HG02938 (cell line): Measurements from ENCODE around the gene LMTK3.

Source experiments
- ATAC-seq: cut with Tn5 transposase; IDR thresholded peaks from one replicate; pipeline ENCODE4 v1.9.1; 2021; ENCODE audit warnings: mild to moderate bottlenecking, moderate library complexity; ENCODE audit not compliant: unreplicated experiment

LMTK3 gene, protein sequence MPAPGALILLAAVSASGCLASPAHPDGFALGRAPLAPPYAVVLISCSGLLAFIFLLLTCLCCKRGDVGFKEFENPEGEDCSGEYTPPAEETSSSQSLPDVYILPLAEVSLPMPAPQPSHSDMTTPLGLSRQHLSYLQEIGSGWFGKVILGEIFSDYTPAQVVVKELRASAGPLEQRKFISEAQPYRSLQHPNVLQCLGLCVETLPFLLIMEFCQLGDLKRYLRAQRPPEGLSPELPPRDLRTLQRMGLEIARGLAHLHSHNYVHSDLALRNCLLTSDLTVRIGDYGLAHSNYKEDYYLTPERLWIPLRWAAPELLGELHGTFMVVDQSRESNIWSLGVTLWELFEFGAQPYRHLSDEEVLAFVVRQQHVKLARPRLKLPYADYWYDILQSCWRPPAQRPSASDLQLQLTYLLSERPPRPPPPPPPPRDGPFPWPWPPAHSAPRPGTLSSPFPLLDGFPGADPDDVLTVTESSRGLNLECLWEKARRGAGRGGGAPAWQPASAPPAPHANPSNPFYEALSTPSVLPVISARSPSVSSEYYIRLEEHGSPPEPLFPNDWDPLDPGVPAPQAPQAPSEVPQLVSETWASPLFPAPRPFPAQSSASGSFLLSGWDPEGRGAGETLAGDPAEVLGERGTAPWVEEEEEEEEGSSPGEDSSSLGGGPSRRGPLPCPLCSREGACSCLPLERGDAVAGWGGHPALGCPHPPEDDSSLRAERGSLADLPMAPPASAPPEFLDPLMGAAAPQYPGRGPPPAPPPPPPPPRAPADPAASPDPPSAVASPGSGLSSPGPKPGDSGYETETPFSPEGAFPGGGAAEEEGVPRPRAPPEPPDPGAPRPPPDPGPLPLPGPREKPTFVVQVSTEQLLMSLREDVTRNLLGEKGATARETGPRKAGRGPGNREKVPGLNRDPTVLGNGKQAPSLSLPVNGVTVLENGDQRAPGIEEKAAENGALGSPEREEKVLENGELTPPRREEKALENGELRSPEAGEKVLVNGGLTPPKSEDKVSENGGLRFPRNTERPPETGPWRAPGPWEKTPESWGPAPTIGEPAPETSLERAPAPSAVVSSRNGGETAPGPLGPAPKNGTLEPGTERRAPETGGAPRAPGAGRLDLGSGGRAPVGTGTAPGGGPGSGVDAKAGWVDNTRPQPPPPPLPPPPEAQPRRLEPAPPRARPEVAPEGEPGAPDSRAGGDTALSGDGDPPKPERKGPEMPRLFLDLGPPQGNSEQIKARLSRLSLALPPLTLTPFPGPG (N-terminal part only)

DNA sequence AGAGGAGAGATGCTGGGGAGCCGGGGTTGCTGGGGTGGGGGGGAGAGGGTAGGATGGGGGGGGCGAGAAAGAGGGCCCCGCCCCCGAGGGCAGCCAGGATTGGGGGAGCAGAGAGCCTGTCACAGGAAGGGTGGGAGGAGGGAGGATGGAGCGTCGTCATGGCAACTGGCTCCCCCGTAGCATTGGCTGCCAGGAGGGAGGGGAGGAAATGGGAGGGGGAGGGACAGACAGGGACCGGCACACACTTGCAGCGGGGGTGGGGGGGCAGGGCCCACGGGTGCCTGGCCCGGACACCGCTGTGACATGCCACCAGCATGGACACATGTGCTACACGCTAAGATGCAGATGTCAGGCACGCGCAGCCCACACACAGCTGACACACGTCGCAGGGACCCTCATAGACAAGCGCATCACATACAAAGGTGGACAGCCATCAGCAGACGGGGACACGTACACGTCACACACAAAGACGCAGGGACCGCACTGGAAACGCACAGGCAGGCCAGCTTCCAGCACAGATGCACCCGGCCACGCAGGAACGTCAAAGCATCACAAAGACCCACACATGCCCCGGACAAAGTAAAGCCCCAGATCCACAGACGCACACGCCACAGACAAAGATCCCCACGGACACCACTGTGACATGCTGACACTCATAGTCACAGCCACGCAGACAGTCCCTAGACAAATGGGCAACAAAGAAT, at the start of gene LMTK3:
Gene LMTK3 (minus strand): TSS at position 36 of the 704 bp plus-strand sequence. CDS start 259 bp downstream, outside the sequence.
- no peak for ATAC-seq

DNA sequence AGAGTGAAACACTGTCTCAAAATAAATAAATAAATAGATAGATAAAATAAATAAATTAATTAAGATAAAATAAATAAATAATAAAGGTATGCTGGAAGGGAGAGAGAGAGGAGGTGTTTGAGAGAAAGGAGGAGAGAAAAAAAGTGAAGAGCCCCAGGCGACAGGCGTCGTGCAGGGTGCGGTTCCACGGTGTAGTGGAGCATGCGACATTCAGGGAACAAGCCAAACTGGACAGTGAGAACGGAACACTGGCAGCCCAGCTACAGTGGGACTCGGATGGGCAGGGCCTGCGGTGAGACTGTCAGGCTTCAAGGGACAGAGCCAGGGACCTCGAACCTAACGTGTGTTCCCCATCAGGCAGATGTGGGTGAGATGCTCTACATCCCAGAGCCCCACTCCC, 49.8 kb upstream of the LMTK3 start:
- no peak for ATAC-seq

DNA sequence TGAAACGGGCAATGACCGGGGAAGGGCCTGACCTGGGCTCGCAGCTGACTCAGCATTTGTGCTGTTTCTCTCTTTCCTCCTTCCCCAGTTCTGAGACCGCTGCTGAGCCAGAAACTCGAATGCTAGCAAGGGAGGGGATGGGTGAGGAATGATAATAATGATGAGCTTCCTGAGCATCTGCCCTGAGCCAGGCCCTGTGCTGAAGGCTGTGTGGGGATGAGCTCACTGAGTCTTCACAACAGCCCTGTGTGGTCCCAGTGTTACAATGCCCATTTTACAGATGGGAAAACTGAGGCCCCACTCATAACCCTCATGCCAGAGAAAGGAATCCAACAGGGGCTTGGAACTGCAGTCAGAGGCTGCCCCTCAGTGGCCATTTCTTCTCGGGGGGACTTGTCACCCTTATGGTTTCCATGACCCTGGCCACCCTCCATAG, 48.5 kb upstream of the LMTK3 start:
- no peak for ATAC-seq

DNA sequence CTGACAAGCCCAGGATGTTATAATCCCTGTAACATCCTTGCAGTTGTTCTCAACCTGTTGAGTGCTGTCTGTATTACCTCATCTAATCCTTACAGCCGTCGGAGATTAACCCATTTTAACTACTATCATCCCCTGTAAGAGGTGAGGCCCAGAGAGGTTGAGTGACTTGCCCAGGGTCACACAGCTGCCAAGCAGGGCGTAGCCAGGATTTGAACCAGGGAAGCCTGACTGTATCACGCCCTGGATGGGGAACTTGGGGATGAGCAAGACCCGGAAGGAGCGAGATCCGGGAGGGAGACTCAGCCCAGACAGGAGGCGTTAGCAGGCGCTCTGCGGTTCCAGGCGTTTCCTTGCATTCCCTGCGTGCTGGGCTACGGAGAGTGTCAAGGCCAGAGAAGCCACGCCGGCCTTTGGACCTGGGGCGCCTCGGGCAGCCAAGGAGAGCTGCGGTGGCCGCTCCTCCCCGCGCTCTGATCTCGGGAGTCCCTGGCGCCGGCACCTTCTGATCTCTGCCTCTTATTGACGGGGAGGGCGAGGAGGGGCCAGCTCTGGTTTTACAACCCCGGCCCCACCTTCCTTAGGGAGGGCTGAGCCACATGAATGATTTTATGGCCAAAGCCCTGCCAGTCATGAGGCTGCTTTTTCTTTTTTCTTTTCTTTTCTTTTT, 46.5 kb upstream of the LMTK3 start:
- no peak for ATAC-seq

DNA sequence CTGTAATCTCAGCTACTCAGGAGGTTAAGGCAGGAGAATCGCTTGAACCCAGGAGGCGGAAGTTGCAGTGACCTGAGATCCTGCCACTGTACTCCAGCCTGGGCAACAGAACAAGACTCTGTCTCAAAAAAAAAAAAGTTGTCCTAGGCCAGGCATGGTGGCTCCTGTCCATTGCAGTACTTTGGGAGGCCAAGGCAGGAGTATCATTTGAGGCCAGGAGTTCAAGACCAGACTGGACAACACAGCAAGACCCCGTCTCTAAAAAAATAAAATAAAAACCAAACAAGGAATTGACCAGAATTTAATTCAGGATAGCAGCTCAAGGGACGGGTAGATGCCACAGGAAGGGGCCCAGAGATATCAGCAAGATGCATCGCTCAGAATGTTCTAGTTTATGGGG, 45.2 kb upstream of the LMTK3 start:
- ATAC-seq, result no peak

DNA sequence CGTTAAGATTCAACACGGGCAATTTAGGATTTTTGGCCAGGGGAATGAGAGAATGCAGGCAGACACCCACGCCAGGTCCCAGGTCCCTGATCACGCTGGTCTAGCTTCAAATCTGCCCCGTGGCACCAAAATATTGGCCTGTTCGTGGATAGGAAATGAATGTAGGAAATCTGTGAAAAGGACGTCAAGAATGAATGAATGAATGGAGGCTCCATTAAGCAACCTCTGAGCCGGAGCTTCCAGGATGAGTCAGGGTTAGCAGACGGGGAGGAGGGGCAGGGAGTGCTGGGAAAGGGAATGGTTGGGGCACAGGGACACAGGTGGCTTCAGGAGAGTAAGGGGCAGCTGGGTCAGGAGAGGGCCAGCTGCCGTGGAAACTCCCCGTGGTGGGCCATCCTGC, 44.5 kb upstream of the LMTK3 start:
- ATAC-seq, result no peak

DNA sequence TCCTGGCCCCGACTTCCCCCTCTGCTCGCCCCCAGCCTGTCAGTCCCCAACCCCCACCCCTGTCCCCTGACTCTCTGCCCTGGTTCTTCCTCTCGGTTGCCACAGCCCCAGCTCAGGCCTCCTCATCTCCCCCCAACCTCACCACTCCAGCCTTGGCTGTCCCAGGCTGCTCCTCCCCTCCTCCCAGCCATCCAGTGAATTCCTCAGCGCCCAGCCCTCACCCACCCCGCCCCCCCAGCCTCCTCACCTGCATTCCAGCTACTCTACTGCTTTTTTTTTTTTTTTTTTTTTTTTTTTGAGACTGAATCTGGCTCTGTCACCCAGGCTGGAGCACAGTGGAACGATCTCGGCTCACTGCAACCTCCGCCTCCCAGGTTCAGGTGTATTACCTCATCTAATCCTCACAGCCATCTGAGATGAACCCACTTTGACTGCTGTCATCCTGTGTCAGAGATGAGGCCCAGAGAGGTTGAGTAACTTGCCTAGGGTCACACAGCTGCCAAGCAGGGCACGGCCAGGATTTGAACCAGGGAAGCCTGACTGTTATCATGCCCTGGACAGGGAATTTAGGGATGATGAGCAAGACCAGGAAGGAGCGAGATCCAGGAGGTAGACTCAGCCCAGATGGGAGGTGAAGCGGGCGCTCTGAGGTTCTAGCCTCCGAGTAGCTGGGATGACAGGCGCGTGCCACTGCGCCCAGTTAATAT, 42.9 kb upstream of the LMTK3 start:
- no peak for ATAC-seq

DNA sequence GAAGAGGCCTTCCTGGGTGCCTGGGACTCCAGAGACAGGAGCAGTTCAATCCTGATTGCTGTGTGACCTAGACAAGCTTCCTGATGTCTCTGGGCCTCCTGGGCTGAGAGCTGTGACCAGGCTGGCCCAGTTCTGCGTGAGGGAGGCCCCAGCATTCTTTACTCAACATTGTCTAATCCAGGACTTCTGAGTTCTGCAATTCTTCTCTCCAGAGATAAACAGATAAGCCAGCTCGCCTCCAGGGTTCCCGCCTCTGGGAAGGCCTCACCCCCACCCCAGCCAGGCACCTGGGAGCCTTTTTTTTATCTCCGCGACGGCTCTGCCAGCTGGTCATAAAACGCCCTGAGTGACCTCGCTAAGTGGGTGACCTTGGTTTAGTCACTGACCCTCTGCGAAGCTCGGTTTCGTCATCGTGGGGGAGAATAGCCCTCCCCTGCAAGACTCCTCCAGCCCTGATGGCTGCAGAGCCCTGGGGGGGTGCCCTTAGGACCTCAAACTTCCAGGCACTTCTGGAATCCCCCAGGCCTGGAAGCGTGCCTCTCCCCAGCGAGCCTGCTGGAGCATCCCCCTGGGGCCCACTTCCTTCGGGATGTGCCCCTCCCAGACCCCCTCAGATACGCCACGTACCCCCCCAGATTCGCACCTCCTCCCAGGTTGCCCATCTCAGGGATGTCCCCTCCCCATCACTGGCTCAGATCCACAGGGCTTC, 42.2 kb upstream of the LMTK3 start:
- no peak for ATAC-seq

DNA sequence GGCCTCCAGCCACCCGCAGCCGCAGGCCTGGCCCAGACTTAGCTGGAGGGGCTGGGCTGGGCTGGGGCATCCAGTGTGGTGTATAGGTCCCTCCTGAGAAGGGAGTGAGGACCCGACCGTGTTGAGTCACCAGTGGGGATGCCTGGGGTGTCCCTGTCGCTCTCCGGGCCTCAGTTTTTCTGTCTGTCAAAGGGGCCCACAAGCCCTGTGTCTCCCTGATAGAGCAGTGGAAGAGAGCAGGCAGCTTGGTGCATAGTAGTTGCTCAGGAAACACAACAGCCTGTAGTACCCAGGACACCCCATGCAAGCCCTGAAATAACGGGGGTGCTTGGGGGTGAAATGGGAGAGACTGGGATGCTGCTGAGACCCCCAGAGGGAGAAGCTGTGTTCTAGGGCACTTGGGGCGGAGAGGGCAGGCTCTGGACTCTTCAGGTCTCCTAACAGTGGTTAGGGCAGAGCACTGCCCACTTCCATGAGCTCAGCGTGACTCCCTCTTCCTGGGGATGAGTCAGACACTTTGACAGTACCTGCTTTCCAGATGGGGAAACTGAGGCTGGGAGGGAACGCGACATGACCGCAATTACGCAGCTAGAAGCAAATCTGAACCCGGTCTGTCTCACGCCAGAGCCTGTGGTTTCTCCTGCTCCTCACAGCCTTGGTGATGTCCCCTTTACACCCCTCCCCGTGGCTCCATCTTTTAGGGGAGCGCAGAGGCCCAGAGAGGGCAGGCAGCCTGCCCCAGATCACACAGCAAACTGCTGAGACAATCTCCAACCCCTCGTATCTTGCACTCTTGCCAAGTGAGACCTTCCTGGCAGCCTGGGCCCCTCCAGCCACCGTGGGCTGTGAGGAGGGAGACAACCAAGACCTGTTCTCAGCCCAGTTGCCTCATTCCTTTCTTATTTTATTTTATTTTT, 41.0 kb upstream of the LMTK3 start:
- no peak for ATAC-seq

DNA sequence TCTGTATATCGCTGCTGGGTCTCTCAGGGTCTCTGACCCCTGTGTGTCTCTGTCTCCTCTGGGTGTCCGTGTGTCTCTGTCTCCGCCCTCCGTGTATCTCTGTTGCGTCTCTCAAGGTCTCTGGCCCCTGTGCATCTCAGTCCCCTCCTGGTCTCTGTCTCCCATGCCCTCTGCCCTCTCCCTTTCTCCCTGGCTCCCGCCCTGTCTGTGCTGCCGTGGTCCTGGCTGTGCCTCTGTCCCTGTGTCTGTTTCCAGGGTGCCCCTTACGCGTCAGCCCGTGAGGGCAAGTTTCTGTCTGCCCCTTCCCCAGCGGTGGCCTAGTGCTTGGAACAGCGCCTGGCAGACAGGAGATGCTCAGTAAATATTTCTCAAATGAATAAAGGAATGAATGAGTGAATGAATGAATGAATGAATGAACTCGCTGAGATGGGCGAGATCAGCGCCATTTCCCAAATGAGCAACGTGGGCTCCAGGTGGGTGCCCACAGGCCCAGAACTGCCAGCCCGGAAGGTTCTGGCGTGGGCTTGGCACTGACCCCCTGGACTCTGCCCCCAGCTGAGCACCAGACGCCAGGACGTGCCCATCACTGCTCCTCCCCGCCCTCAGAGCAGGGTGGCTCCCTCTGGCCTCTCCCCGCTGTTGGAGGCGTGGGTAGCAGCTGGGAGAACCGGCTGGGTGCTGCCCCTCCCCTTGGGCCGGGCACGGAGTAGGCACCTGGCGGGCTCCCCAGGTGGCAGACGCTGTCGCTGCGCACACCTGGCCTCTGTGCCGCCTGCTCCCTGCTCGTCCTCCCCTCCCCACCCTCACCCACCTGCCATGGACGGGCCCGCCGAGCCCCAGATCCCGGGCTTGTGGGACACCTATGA, 40.0 kb upstream of the LMTK3 start, which contains the start of gene SULT2B1:
Gene SULT2B1 (plus strand): TSS at position 736 of the 866 bp plus-strand sequence. CDS start 81 bp downstream, at position 817.
- ATAC-seq, result no peak

DNA sequence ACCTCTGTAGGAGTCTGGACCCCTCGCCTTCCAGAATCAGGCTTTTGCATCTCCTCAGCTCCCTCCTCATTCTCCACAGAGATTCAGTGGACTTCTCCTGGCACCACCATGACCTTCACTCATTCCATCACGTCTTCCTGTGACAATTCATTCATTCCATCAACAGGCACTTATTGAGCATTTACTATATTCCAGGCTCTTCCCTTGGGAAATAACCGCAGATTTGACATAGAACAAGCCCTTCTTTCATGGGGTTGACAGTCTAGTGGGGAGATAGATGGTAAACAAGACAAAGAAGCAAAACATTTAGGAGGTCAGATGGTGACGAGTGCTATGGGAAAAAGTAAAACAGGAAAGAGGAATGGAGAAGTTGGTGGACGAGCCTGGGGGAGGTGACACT, 37.7 kb upstream of the LMTK3 start:
- no peak for ATAC-seq

DNA sequence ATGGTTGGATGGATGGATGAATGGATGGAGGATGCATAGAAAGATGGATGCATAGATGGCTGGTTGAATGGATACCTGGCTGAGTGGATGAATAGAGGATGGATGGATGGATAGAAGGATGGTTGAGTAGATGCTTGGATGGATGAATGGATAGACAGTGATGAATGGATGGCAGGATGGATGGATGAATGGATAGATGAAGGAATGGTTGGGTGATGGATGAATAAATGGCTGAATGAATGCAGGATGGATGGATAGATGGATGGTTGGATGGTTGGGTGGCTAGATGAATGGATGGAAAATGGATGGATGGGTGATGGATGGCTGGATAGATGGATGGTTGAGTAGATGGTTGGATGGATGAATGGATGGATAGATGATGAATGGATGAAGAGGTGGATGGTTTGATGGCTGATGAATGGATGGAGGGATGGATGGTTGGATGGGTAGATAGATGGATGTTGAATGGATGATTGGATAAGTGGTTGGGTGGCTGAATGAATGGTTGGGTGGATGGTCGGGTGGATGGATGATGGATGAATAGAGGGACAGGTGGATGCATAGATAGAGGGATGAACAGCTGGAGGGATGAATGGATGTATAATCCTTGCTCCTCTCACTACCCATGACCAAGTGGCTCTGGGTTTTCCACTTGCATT, 36.7 kb upstream of the LMTK3 start:
- no peak for ATAC-seq

DNA sequence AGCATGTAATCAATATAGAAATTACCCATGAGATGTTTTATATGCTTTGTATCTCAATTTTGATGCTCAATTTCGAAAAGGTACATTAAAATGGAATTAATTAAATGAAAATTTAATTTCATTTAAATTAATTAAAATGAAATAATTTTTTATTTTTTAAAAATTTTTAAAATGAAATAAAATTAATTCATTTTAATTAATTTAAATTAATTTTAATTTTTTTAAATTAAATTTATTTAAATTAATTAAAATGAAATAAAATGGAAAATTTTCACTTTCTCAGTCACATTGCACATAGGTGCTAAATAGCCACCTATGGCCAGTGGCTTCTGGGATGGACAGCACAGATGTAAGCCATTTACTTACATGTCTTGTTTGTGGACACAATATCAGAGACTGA, 36.1 kb upstream of the LMTK3 start:
- no peak for ATAC-seq

DNA sequence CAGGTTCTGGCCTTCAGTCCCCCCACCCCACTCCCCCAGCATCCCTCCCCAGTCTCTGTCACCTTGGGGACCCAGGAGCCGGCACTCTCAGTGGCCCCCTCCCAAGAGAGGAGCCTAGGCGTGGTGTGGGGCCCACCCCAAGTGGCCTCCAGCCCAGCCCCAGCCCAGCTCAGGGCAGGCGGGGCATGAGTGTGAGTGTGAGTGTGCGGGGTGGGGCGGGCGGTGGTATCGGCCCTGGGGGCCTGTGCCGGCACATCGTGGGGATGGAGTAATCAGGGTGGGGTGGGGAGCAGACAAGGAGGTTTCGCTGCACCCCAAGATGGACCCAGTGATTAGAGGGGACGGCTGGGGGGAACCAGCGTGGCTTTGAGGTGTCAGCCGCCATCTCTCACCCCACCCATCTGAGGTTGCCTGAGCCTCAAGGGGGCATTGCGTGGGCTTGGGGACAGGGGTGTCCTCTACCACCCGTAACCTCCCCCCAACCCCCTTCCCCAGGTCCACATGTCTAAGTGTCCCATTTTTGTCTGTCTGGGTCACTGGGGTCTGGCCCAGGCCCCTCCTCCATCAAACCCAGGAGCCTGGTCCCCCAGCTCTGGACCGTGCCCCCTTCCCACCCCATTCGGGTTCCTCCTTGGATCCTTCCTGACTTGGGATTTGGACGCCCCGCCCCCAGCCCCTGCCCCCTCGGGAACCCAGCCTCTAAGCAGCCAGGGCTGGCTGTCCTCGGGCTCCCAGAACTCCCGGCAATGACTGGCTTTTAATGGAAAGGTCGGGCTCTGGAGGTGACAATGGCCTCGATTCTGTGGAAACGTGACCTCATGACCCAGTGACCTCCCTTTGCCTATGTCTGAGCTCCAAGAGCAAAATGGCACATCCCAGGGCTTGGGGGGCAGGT, 33.5 kb upstream of the LMTK3 start:
- no peak for ATAC-seq

DNA sequence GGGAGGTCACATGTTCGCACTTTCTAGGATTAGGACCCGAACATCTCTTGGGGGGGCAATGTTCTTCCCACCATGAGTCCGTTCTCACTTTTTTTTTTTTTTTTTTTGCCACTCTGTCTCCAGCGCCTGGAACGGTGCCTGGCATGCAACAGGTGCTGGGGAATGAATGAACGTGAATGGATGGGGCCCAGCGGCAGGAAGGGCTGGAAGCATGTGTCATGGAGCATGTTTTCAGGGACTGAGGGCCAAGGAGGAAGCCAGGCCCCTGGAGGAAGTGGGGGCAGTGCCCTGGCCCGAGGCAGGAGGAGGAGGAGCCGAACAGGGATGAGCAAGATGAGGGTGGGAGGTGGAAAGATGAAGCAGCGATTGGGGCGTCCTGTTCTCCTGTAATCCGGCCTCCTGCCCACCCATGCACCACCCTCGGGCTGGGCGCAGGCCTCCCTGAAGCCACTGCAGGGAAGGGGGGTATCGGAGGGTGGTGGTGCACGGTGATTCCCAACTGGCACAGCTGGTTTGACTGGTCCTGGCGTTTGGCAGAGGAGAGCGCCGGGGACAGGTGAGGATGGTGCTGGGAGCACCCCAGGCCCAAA, 31.6 kb upstream of the LMTK3 start:
- no peak for ATAC-seq
